Stimulated activated effector memory CD8-positive, alpha-beta T cell treated with anti-CD3 and anti-CD28 coated beads, Interleukin-12 subunit alpha, Interleukin-12 subunit beta, amount 100 ng/mL, for 72 hours (primary cell): ENCODE measurements around the gene MKX.
A peak's percentile ranks its signal among the peaks of the same experiment; 100 is the strongest.

Experiments
- ATAC-seq: fragments of 150-1000 bp; cut with Tn5 transposase; 2 replicates; pipeline ENCODE4 v1.10.0; 2021
- DNase-seq, 2 donors: peaks; one replicate each; pipeline ENCODE4 v3.0.0; 2021 to 2022; ENCODE audit warnings: low spot score in 2 of 2
- H3K27ac Mint-ChIP-seq: one replicate; pipeline ENCODE4 v1.8.0; 2022; ENCODE audit warnings: mild to moderate bottlenecking, mixed read lengths
- H3K36me3 Mint-ChIP-seq: one replicate; pipeline ENCODE4 v1.8.0; 2022; ENCODE audit warnings: mild to moderate bottlenecking, mixed read lengths
- H3K4me1 Mint-ChIP-seq: one replicate; pipeline ENCODE4 v1.8.0; 2022; ENCODE audit warnings: mixed read lengths
- H3K4me3 Mint-ChIP-seq: one replicate; pipeline ENCODE4 v1.8.0; 2022; ENCODE audit warnings: mild to moderate bottlenecking, mixed read lengths
- H3K9me3 Mint-ChIP-seq: one replicate; pipeline ENCODE4 v1.8.0; 2022; ENCODE audit warnings: mixed read lengths

The MKX gene

DNA sequence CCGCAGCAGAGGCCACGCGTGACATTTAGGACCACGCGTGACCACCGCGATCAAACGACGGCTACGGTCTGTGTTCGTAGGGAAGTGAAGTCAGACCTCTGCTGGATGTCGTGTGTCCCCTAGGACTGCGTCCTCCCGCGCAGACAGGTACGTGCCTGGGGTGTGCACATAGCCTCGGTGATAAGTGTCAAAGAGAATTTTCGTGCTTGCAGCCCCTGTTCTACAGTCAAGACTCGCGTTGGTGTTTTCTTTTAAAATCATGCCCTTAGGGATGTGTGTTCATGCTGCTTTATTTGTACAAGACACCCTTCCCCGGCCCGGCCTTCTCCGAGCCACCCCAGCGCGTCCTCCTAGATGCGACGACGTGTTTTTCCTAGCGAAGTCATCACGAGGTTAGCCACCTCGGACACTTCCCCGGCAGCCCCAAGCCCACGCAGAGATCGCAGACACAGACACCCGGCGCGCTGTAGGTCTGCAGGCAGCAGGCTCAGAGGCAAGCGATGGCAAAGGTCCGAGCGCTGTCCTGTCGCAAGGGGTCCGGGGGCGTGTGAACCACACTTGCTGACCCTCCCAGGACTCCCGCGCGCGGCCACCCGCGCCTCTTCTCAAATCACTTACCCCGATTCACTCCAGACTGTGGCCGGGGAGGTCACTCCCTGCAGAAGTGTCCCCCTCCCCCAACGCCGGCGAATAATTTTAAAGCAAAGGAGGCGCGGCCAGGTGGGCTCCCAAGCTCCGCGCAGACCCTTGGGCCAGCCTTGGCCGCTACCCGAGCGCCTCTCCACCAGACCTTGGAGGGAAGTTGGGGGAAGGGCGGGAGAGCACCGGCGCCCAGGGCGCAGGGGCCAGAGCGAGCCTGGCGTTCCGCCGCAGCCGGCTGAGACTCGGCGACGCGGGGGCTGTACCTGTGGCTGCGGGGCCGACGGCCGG, 552 bp downstream of the MKX start:
- Mint-ChIP-seq H3K36me3 (no peaks in the 10 kb centered on the region), H3K27ac (peak overlapping the region; percentile 70), H3K4me3 (peak overlapping the region; percentile 79), H3K9me3 (no peaks in the 10 kb centered on the region), H3K4me1 (peaks cover 44% of the 10 kb centered on the region)
- DNase-seq (peak; percentile 13 to 58), ATAC-seq (no peak)

DNA sequence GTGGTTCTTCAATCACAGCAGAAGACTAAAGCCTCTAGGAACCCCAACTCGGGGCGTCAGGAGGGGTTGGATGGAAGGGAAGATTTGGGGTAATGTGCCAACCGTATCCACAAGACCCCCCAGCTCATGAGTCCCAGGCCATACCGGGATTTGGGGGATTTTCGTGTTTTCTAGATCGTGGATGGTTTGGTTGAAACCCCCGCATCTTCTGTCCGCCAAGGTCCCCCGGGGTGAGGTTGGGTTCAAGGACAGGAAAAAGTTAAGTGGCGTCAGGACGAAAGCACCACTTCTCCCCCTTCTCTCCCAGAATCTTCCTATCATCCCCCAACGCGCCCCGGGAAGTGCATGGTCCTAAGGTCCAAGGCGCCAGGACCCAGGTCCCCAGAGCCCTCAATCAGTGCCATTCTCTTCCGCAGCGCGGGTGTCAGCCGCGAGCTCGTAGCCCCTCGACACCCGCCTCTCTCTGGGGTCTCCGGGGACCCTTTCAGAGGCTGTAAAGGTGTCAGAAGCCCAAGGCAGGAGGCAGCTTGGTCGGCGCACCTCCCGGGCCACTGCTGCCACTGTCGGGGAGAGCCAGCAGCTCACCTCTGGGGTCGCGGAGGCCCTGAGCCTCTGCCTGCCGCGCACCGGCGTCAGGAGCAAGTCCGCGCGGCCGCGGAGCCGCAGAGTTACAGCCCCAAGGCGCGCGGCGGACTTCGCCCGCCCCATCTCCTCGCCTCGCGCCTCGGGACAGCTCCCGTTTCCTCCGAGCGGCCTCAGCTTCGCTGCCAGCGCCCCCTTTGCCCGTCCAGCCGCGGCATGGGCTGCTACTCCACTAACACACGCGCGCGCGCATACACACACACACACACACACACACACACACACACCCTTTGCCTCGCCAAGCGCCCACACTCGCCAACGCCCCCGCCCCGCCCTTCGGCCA, 1.5 kb downstream of the MKX start:
- no peaks in the 10 kb centered on the region for H3K9me3 Mint-ChIP-seq
- DNase-seq (peak in 1 of 2 donors; percentile 65), ATAC-seq (peak; percentile 3)
- H3K4me1 Mint-ChIP-seq = peaks cover 44% of the 10 kb centered on the region
- H3K4me3 Mint-ChIP-seq = peak overlapping the region; percentile 79
- H3K27ac Mint-ChIP-seq = peak overlapping the region; percentile 70
- H3K36me3 Mint-ChIP-seq = no peaks in the 10 kb centered on the region

GRCh38 chr10:27743012-27743876, 2.4 kb downstream of the MKX start:
- Mint-ChIP-seq H3K4me3 (peak overlapping the region; percentile 79), H3K36me3 (no peaks in the 10 kb centered on the region), H3K27ac (peak overlapping the region; percentile 70), H3K9me3 (no peaks in the 10 kb centered on the region), H3K4me1 (peaks cover 44% of the 10 kb centered on the region)
- DNase-seq (peak; percentile 19 to 78), ATAC-seq (peak; percentile 33)

DNA sequence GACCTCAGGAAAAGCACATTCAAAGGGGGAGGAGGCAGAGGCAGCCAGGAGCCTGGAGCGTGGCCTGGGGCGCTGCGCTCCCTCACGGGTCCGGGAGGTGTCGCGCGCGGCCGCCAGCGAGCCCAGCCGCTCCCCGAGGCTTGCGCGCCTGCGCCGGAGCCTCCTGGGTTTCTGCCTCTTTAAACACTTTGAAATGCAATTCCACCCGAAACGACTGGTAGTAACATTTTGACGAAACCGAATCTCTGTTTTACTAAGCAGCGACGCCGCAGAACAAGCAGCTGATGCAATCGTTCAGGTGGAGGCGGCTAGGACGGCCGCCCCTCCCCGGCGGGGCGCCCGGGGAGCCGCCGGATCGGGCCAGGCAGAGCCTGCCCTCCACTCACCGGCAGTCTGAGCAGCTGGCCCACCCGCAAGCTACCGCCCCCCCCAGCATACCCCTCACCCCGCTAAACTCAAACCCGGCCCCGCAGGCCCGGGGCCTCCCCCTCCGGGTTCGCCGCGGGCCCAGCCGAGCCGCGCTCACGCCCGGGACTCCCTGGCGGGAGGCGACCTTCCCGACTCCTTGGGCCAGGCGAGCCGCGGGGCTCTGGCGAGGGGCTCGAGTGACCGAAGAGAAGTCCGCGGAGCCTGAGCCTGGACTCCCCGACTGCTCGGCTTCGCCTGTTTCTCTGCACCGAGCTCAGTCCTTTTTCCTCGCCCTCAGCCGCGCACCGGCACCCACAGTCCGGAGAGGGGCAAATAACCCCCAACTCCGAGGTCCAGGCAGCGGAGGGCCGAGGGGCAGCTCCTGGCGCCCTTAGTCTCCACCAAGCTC, 3.2 kb downstream of the MKX start:
- Mint-ChIP-seq H3K4me3 (peak overlapping the region; percentile 79), H3K36me3 (no peaks in the 10 kb centered on the region), H3K4me1 (peaks cover 44% of the 10 kb centered on the region), H3K9me3 (no peaks in the 10 kb centered on the region), H3K27ac (peak overlapping the region; percentile 70)
- ATAC-seq (peak; percentile 90), DNase-seq (peak; percentile 74 to 87)

DNA sequence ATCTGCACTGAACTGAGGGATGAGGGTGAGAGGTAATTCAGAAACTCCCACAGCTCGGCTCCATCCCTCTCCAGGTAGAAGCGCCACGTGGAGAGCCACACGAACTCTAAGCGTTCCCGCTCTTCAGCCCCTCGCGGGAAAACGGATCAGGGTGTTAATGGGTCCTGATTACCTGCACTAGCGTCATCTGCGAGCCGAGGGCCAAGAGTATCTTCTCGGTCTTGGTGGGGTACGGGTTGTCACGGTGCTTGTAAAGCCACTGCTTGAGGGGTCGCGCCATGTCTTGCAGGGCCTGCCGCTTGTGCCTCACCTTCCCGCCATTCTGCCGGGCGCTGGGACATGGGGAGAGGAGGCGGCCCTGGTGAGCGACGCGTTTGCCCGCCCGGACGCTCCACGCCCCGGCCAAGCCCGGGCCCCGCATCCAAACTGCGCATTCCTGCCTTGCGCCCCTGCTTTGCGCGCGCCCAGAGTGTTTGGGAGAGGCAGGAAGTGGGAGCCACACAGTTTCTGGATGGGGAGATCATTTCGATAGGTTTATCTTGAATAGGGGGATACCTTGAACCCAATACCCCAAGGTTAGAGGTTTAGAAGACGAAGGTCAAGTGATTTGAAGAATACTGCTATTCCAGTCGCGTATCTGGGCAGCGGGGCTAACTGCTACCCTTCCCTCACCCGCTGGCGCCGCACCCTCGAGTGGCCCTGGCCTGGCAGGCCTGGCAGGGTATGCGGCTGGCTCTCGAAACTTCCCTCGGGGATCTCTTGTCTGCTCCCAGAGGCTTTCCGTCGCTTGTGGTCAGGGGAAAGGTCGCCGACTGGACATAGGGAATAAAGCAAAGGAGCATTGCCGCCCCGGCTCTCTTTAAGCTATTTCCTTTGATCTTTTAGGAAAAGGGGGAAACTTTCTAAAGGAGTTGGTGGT, 4.2 kb downstream of the MKX start:
- no peaks in the 10 kb centered on the region for H3K9me3 Mint-ChIP-seq
- ATAC-seq = no peak

GRCh38 chr10:27736396-27736795, 9.2 kb downstream of the MKX start:
- H3K4me3 Mint-ChIP-seq = no peak overlapping the region
- H3K36me3 Mint-ChIP-seq = no peaks in the 10 kb centered on the region
- ATAC-seq (no peak), DNase-seq (no peak)
- H3K9me3 Mint-ChIP-seq = no peaks in the 10 kb centered on the region
- no peak overlapping the region for H3K27ac Mint-ChIP-seq
- H3K4me1 Mint-ChIP-seq = peaks cover 6% of the 10 kb centered on the region

More for the DNA sequence above, 4.2 kb downstream of the MKX start:
- no peak overlapping the region for H3K27ac Mint-ChIP-seq
- DNase-seq = peak in 1 of 2 donors; percentile 52
- H3K36me3 Mint-ChIP-seq = no peaks in the 10 kb centered on the region
- peak overlapping the region; percentile 79 for H3K4me3 Mint-ChIP-seq
- peaks cover 36% of the 10 kb centered on the region for H3K4me1 Mint-ChIP-seq

DNA sequence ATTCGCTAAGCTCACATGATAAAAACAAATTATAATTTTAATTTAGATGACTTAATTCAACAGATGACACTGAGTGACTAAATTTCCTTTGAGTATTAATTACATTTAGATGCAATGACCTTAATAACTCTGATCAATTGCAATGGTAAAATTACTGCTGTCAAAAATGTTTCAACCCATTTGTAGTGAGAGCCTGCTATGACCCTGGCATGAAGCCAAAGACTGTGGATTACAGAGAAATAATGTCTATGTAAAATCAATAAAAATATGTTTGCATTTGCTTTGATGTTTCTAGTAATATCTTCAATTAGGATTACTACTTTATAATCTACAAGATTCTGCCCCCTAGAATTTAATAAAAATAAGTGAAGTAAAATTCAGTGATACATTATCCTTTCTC, 15.6 kb downstream of the MKX start:
- DNase-seq (no peak), ATAC-seq (no peak)
- Mint-ChIP-seq H3K27ac (no peak overlapping the region), H3K4me3 (no peak overlapping the region), H3K4me1 (no peaks in the 10 kb centered on the region), H3K36me3 (no peaks in the 10 kb centered on the region), H3K9me3 (no peaks in the 10 kb centered on the region)

GRCh38 chr10:27728338-27728737, 17.3 kb downstream of the MKX start:
- Mint-ChIP-seq H3K36me3 (no peaks in the 10 kb centered on the region), H3K4me3 (no peak overlapping the region), H3K27ac (no peak overlapping the region), H3K4me1 (no peaks in the 10 kb centered on the region), H3K9me3 (no peaks in the 10 kb centered on the region)
- DNase-seq (no peak), ATAC-seq (no peak)

DNA sequence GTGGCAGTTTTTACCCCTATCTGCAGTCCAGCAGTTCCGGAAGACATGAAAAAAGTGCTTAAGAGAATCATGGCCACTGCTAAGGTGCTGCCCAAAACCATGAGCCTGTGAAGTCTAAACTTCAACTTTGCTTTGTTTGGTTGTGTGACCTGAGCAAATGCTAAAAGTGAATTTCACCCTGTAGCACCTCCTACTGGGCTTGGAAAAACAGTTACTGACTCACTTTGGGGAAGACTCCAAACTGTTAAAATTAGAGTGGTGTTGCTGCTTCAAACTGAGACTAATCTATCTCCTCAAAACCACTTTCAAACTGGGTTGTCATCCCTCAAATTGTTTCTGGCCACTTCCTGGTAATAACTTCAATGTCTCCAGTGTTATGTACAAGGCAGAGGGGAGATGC, 21.3 kb downstream of the MKX start:
- no peak overlapping the region for H3K4me3 Mint-ChIP-seq
- no peaks in the 10 kb centered on the region for H3K4me1 Mint-ChIP-seq
- no peak for DNase-seq
- peak; percentile 66 for ATAC-seq
- no peak overlapping the region for H3K27ac Mint-ChIP-seq
- no peaks in the 10 kb centered on the region for H3K36me3 Mint-ChIP-seq
- H3K9me3 Mint-ChIP-seq = no peaks in the 10 kb centered on the region

DNA sequence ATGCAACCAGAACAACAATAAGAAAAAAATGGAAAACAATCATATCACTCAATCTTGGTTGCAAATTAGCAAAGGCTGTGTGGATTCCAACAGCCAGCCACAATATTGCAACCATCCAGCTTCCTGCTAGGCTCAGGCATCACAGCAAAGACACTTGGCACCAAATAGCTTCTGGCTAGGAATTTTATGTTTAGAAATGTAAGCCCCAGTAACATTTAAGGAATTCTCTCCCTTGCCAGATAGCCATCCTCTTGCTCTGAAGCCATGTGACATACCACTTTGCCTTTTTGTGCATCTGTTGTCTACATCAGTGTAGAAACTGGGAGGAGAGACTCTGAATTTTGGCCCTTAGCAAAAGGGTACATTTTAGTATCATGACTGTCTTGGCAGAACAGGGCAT, 22.2 kb downstream of the MKX start:
- H3K36me3 Mint-ChIP-seq = no peaks in the 10 kb centered on the region
- H3K9me3 Mint-ChIP-seq = no peaks in the 10 kb centered on the region
- no peaks in the 10 kb centered on the region for H3K4me1 Mint-ChIP-seq
- no peak overlapping the region for H3K4me3 Mint-ChIP-seq
- no peak for DNase-seq
- ATAC-seq = no peak
- no peak overlapping the region for H3K27ac Mint-ChIP-seq

- Mint-ChIP-seq H3K36me3 (no peaks in the 10 kb centered on the region), H3K4me1 (no peaks in the 10 kb centered on the region), H3K27ac (no peak overlapping the region), H3K4me3 (no peak overlapping the region), H3K9me3 (no peaks in the 10 kb centered on the region)
- ATAC-seq = no peak
- DNase-seq = no peak
Observed at GRCh38 chr10:27720529-27720928, 25.1 kb downstream of the MKX start.

- Mint-ChIP-seq H3K27ac (no peak overlapping the region), H3K36me3 (no peaks in the 10 kb centered on the region), H3K4me3 (no peak overlapping the region), H3K9me3 (no peaks in the 10 kb centered on the region), H3K4me1 (no peaks in the 10 kb centered on the region)
- ATAC-seq (no peak), DNase-seq (no peak)
Observed at GRCh38 chr10:27719052-27719451, 26.6 kb downstream of the MKX start.

DNA sequence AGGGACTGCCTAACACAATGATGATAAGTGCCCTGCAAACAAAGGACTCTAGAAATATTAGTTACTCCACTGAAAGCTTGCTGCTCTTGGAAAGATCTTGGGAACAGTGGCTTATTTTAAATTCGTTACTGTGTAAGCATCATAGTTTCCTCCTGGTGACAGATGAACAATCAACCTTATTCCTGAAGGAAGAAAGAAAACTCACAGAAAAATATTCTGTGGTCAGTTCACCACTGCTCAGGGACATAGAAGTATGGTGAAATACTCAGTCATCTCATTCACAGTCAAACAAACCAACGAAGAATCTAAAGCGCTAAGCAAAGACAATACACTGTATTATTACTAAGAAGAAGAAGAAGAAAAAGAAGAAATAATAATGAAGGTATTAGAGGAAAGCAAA, 27.8 kb downstream of the MKX start:
- Mint-ChIP-seq H3K4me3 (no peak overlapping the region), H3K27ac (no peak overlapping the region), H3K4me1 (no peaks in the 10 kb centered on the region), H3K9me3 (no peaks in the 10 kb centered on the region), H3K36me3 (no peaks in the 10 kb centered on the region)
- ATAC-seq (no peak), DNase-seq (no peak)
